ENCODE measurements around the gene MT3.
"Not testable (repeated sequence)": the region's sequence is repeated elsewhere in the genome, so short reads cannot be mapped to it uniquely, and the experiment has no call there.

MT3 gene

DNA sequence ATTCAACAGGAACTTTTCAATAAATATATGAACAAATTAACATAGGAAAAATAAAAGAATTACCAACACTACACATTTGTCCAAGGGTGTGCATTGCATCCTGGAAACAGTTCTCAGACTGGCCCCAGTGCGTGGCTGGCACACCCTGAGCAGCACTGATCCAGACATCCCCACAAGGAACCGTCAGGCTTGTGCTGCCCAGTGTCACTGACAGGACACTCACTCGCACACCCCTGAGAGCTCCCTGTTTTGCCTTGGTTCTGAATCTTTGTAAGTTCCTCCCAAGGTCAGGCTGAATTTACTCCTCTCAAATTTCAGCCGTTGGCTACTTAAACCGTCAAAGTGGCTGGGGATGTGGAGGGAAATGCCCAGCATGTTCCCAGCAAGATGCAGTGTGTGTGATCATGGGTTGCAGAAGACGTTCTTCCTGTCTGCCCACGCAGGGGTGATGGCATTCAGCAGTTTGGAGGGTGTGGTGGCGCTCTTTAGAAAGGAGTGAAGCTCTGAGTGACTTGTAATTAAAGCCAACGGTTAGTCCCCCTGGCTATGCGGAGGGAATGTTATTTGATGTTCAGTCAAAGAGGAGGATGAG, 20.8 kb downstream of the MT3 start:
- peak; percentile 58 for DNase-seq

DNA sequence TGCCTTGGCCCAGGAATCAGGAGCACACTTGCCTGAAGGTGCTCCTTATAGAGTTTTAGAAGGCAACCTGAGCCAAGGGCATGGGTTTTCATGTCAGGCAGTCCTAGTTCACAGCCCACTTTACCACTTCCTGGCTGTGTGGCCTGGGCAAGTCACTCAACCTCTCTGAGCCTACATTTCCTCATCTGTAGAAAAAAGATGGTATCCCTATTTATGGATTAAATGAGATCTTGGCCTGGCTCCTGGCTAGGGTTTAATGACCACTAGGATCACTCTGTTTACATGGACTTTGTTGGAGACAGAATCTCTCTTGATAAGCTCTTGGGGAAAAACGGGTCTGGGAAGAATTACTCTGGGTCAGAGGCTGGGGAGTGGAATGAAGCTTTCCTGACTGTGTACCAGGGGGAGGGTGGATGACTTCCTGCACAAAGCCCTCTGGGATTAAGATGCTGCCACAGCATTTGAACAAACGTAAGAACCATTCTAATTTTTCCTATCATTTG, 21.3 kb downstream of the MT3 start:
- no peak for DNase-seq

DNA sequence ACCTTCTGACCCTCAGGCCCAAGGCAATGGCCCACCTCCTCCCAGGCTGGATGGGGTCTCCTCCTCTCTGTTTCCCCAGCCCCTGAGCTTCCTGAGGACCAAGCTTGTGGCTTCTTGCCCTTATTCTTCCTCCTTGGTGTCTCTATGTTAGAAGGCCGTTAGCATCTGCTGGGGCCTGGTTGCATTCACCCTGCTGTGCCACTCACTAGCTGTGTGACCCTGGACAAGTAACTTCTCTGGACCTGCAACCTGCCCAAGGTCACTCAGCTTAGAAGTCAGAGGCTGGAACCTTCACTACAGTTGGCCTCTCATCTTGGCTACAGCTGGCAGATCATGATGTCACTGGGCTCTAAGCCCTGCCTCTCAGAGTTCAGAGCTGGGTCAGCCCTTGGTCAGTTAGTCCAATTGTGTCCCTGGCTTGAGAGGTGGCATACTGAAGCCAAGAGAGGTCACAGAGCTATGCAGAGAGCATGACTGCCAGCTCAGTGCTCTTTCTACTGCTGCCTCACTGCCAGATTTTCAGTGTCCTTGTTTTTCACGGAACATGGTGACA, 22.0 kb downstream of the MT3 start:
- no peak for DNase-seq

DNA sequence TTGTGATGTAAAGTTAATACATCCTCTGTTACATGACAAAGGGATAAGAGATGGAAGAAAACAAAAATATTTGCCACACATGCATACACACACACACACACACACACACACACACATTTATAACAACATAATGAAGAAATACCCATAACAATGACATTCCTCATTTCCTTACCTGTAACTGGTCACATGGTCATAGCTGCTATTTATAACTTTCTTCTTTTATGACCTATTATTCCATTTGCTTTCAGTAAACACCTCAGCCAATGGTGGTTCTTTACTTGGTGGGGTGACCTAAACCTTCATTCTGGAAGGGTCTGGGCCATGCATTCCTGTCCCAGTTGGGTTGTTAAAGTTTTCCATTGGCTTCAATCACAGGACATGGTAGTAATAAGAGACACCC, 24.4 kb downstream of the MT3 start:
- no peak for DNase-seq

DNA sequence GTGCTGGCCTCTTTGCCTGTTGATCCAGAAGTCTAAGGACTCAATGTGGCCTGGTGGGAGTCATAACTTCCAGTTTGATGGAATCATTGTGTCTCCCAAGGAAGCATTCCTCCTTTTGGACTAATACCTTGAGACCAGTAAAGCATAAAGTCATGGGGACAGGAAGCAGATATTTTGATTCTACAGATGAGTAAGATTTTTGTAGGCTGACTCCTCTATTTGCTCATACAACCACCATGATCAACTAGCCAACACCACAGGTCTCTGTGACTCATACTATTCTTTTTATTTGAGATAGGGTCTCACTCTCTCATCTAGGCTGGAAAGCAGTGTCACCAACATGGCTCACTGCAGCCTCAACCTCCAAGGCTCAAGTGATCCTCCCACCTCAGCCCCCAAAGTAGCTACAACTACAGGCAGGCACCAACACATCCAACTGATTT, 25.2 kb downstream of the MT3 start:
- no peak for DNase-seq

DNA sequence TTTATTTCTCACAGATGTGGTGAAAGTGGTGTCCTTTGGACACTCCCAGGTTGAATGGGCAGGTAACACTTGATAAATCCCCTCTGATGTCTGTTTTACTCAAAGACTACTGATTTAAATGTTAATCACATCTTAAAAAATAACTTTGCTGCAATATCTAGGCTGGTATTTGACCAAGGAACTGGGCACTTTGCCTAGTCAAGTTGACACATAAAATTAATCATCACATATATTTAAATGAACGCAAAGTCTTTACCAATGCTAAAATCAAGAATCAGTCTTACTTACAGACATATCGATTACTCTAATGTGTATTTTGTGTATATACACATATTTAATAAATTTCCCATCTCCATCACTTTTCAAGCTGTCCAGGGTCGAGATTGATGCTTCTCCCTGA, 26.0 kb downstream of the MT3 start:
- no peak for DNase-seq

DNA sequence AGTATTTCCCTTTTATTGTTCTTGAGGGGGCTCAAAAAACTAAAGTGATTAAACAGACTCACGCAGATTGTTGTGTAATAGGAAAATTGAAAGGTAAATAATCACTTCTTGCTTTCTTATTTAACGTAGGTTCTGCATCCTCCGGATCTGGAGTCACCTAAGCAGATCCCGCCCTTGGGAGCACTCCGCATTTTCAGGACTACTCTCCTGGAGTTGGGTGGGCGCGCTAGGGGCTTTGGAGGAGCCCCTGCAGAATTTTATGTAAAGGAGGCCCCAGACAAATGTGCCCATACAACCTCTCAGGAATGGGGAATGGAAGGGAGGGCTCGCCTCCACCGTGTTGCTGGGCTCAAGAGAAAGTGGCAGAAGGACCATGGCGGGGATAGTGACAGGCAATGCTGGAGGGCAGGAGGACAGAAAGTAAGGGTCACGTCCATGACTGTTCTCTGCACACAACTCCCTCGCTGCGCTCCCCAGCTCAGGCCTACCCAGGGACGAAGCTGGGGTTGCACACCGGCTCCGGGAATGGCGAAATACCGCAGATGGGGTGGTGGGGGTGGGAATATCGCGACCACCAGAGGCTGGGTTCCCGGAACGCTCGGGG, 27.4 kb downstream of the MT3 start:
- DNase-seq, result no peak

DNA sequence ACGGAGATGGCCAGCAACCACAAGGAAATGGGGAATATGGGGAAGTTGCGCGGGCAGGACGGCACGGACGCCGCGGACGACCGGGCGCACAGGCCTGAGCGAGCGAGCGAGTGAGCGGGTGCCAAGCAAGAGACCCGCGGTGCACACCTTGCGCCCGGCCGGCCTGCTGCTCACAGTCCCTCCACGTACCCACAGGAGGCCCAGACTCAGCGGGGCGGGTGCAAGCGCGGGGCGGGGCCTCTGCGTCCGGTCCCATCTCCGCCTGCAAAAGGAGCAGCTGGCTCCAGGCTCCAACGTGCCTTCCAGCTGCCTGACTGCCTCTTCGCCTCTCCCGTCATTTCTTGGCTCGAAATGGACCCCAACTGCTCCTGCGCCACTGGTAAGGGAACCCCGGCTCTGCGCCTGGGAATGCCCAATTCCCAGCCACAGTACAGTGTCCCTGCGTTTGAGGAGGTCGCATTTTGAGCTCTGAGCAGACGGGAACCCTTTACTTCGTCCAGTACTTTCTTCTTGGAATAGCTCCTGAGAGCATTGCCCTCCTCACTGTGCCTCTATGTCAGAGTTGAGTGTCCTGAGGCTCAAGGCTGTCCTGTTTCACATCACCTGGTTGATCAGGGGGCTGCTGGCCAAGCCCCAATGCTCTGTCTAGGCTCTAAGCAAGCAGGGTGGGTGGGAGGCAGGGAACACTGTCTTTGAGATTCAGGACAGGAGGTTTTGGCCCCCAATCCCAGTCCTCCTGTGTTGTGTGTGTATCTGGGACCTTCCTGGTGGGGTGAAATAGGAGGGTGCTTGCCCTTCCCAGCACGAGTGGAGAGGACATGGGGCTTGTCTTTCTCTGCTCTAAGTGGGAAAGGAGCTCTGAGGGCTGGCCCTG, 28.1 kb downstream of the MT3 start:
- no peak for DNase-seq

DNA sequence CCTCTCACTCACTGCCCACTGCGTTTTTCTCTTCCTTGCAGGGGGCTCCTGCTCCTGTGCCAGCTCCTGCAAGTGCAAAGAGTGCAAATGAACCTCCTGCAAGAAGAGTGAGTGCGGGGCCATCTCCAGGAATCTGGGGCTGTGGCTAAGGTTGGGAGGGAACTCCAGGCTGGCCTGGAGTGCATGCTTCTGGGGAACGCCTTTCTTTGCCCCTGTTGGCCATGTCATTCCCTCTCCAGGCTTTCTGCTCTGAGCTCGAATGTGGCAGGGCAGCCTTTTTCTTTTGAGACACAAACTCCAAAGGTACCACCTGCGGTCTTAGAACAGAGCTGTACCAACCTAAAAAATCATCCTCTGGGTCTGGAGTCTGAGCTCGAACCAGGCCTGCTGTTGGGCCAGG, 28.8 kb downstream of the MT3 start:
- no peak for DNase-seq

DNA sequence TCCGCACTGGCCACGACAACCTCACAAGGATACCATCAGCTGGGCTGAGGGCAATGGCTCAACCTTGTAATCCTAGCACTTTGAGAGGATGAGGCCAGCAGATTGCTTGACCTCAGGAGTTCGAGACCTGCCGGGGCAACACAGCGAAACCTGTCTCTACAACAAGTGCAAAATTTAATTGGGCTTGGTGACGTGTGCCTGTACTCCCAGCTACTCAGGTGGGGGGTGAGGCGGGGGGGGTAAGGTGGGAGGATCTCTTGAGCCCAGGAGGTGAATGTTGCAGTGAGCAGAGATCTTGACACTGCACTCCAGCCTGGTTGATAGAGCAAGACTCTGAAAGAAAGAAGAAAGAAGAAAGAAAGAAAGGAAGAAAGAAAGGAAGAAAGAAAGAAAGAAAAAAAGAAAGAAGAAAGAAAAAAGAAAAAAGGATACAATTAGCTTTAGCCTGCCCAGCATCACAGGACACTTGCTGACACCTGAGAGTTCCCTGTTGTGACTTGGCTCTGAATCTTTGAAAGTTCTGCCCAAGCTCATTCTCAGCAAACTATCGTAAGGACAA, 31.1 kb downstream of the MT3 start:
- no peak for DNase-seq

DNA sequence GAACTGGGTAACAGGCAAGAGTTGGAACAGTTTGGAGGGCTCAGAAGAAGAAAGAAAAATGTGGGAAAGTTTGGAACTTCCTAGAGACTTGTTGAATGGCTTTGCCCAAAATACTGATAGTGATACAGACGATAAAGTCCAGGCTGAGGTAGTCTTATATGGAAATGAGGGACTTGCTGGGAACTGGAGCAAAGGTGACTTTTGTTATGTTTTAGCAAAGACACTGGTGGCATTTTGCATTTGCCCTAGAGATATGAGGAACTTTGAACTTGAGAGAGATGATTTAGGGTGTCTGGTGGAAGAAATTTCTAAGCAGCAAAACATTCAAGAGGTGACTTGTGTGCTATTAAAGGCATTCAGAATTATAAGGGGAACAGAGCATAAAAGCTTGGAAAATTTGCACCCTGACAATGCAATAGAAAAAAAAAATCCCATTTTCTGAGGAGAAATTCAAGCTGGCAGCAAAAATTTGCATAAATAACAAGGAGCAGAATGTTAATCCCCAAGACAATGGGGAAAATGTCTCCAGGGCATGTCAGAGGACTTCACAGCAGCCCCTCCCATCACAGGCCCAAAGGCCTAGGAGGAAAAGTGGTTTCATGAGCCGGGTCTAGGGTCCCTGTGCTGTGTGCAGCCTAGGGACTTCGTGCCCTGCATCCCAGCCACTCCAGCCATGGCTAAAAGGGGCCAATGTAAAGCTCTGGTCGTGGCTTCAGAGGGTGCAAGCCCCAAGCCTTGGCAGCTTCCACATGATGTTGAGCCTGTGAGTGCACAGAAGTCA, 32.5 kb downstream of the MT3 start:
- DNase-seq, result not testable (repeated sequence)

DNA sequence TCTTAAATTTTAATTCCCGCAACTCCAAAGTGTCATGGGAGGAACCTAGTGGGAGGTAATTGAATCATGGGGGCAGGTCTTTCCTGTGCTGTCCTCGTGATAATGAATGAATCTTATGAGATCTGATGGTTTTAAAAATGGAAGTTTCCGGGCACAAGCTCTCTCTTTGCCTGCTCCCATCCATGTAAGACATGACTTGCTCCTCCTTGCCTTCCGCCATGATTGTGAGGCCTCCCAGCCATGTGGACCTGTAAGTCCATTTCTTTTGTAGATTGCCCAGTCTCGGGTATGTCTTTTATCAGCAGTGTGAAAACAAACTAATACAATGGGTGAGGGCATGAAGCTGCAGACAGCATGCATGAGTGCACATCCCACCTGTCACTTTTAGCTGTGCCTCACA, 33.9 kb downstream of the MT3 start:
- DNase-seq, result not testable (repeated sequence)

DNA sequence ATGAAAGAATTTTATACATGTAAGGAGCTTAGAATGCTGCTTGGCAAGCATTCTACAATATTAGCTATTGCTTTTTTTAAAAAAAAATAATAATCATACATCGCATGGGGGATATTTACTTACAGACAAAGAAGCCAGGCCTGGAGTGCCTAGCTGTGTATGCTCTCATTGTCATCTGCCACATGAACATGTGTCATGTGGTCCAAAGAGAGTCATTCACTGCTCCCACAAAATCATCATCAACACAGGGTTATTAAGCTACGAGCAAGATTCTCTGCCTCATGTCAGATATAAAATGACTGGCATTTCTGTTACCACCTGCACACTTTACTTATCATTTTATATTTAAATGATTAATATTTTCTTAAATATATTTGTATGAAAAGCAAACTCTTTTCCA, 34.3 kb downstream of the MT3 start:
- no peak for DNase-seq

DNA sequence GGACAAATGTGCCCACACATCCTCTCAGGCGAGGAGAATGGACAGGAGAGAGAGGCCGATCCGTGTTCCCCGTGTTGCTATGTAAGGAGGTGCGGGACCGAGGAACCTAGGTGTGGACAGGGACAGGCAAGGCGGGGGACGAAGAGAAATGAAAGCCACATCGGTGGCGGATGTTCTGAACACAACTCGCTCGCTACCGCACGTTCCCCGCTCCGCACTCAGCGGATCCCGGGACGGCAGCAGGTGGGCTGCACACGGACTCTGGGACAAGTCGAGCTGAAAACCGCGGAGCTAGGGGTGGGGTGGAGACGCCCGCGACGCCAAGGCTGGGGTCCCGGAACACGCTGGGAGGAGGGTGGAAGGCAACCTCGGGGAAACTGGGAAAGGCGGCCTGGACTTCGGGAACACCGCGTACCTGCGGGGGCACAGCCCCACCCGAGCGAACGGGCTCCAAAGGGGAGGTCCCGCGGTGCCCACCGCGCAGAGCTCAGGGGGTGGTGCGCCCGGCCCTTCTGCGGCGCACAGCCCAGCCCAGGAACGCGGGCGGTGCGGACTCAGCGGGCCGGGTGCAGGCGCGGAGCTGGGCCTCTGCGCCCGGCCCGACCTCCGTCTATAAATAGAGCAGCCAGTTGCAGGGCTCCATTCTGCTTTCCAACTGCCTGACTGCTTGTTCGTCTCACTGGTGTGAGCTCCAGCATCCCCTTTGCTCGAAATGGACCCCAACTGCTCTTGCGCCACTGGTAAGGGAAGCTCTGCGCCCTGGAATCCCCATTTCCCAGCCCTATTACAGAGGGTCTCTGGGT, 36.0 kb downstream of the MT3 start, which contains the start of gene MT1E:
TSS of gene MT1E (plus strand) at position 642 of the 803 bp plus-strand sequence. CDS start at position 713, 71 bp downstream.
- DNase-seq, result peak; percentile 49

DNA sequence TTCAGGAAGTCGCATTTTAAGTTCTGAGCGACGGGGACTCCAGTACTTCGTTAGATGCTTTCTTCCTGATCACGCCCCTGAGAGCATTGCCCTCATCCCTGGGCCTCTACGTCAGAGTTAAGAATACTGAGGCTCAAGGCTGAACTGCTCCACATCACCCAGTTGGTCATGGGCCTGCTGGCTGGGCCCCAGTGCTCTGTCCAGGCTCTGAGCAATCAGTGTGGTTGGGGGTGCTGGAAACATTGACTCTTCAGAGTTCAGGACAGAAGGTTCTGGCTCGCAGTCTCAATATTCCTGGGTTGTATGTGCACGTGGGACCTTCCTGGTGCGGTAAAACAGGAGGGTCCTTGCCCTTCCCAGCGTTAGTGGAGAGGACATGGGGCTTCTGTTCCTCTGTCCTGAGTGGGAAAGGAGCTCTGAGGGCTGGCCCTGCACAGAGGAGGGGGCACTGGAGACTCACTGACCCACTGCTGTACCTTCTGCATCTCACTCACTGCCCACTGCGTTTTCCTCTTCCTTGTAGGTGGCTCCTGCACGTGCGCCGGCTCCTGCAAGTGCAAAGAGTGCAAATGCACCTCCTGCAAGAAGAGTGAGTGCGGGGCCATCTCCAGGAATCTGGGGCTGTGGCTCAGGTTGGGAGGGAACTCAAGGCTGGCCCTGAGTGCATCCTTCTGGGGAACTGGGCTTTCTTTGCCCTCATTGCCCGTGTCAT, 36.8 kb downstream of the MT3 start:
- no peak for DNase-seq

DNA sequence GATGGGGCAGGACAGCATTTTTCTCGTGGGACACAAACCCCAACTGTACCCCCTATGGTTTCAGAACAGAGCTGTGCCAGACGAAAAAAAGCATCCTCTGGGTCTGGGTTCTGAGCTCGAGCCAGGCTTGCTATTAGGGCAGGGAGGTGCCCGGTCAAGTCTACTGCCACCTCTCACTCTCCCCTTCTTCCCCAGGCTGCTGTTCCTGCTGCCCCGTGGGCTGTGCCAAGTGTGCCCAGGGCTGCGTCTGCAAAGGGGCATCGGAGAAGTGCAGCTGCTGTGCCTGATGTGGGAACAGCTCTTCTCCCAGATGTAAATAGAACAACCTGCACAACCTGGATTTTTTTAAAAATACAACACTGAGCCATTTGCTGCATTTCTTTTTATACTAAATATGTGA, 37.4 kb downstream of the MT3 start:
- no peak for DNase-seq

DNA sequence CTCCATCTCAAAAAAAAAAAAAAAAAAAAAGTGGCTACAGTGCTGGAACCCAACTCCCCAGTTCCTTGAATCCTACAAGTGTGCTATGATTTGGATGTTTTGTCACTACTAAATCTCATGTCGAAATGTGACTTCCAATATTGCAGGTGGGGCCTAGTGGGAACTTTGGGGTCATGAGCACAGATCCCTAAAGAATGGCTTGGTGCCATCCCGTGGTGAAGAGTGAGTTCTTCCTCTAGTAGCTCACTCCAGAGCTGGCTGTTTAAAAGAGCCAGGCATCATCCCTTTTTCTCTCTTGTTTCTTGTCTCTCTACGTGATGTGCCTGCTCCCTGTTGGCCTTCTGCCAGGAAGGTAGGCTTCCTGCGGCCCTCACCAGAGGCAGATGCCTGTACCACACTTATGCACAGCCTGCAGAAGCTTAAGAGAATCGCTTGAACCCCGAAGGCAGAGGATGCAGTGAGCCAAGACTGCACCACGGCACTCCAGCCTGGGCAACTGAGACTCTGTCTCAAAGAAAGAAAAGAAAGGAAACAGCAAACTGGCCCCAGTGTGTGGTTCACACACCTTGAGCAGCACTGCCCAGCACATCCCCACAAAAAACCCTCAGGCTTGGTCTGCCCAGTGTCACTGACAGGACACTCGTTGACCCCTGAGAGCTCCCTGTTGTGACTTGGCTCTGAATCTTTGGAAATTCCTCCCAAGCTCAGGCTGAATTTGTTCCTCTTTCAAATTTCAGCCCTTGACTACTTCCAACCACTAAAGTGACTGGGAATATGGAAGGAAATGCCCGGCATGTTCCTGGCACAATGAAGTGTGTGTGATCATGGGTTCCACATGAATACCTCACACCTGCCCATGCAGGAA, 39.4 kb downstream of the MT3 start:
- DNase-seq, result no peak

DNA sequence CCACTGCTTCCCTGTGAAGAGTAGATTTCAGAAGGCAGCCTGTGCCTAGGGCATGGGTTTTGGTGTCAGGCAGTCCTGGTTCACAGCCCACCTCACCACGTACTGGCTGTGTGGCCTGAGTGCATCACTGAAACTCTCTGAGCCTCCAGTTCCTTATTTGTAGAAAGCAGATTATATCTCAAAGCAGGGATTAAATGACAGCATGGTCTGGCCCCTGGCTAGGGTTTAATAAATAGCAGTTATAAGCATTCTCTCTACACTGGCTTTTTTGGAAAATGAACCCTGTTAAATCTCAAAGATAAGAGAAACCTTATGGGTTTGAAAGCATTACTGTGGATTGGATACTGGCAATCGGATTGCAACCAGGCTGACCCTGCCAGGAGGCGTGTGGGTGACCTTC, 40.2 kb downstream of the MT3 start:
- no peak for DNase-seq

DNA sequence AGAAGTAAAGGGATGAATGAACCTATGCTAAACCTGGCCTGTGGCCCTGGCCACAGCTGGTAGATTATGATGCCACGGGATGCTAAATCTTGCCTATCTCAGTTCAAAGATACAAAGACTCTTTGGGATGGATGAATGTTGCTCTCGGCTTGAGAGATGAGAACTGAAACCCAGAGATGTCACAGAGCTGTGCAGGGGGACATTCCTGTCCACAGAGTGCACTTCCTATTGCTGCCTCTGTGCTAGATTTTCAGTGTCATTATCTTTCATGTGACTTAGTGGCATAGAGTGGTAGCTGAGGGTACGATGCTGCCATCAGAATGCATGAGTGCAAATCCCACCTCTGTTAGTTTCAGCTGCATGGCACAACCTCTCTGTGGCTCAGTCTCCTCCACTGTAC, 40.8 kb downstream of the MT3 start:
- DNase-seq, result no peak

DNA sequence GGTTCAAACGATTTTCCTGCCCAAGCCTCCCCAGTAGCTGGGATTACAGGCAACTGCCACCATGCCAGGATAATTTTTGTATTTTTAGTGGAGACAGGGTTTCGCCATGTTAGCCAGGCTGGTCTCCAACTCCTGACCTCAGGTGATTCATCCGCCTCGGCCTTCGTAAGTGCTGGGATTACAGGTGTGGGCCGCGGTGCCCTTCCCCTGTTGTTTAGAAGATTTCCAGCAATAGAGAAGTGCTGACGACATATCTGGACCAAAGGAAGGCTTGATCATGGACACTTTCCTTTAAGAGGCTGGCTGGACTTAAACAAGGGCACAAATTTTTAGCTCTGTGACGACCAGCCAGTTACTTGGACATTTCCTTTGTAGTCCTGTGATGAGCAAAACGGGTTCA, 41.9 kb downstream of the MT3 start:
- no peak for DNase-seq

Measured in activated CD4-positive, alpha-beta T cell treated with anti-CD3 and anti-CD28 coated beads, Interleukin-2, amount 50 U/mL, for 1 hour (primary cell).